A673 (cell line): ENCODE measurements around the gene SECTM1.

Experiments used
- EZH2 ChIP-seq: fragments of 200-600 bp; sonication (generic); IDR thresholded peaks from 2 replicates; pipeline ENCODE4 v1.6.1; 2017; ENCODE audit warnings: borderline replicate concordance, low read depth, mild to moderate bottlenecking, mixed read lengths, antibody characterized with exemption, low read length; ENCODE audit not compliant: poor library complexity, severe bottlenecking
- TF ChIP-seq, protein P1 (sequence below): fragments of 300-800, 200-600 bp; sonication (generic); conservative IDR thresholded peaks from 2 replicates; pipeline ENCODE4 v1.5.1; 2017; ENCODE audit warnings: low read depth, mild to moderate bottlenecking, antibody characterized with exemption, low read length, moderate library complexity, mixed read lengths

DNA sequence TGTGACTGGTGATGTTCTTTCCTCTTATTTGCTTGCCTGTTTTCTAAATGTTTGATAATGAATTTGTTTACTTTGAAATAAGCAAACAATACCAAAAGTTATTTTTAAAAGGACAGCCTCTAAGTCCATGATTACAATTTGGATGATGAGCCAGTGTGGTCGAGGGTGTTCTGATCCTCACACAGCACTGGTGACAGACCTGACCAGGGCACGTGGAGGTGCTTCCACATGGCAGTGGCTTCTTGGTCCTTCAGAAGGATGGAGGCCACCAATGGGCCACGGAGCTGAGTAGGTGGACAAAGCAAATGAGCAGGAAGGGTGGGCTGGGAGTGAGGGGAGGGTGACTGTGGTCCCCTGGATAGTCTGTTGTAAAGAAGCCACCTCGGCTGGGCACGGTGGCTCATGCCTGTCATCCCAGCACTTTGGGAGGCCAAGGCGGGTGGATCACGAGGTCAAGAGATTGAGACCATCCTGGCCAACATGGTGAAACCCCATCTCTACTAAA is 21.3 kb upstream of the SECTM1 start:
- TF ChIP-seq, protein P1, sequence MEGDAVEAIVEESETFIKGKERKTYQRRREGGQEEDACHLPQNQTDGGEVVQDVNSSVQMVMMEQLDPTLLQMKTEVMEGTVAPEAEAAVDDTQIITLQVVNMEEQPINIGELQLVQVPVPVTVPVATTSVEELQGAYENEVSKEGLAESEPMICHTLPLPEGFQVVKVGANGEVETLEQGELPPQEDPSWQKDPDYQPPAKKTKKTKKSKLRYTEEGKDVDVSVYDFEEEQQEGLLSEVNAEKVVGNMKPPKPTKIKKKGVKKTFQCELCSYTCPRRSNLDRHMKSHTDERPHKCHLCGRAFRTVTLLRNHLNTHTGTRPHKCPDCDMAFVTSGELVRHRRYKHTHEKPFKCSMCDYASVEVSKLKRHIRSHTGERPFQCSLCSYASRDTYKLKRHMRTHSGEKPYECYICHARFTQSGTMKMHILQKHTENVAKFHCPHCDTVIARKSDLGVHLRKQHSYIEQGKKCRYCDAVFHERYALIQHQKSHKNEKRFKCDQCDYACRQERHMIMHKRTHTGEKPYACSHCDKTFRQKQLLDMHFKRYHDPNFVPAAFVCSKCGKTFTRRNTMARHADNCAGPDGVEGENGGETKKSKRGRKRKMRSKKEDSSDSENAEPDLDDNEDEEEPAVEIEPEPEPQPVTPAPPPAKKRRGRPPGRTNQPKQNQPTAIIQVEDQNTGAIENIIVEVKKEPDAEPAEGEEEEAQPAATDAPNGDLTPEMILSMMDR = no peak
- no peak for TF ChIP-seq EZH2
